Measurements from ENCODE around the gene KLF16.

Gene KLF16

GRCh38 chr19:1808395-1808731, 55.0 kb downstream of the KLF16 start:
- no peak for DNase-seq (ENCODE audit: low read depth in 2 of 2)

- DNase-seq (ENCODE audit: low read depth in 2 of 2) = no peak
These were observed 55.5 kb downstream of the KLF16 start for GRCh38 chr19:1807695-1808394.

- DNase-seq (ENCODE audit: low read depth in 2 of 2) = no peak
These were observed 56.2 kb downstream of the KLF16 start for GRCh38 chr19:1807030-1807694.

GRCh38 chr19:1806184-1807029, 57.0 kb downstream of the KLF16 start:
- DNase-seq (ENCODE audit: low read depth in 2 of 2) = no peak

DNA sequence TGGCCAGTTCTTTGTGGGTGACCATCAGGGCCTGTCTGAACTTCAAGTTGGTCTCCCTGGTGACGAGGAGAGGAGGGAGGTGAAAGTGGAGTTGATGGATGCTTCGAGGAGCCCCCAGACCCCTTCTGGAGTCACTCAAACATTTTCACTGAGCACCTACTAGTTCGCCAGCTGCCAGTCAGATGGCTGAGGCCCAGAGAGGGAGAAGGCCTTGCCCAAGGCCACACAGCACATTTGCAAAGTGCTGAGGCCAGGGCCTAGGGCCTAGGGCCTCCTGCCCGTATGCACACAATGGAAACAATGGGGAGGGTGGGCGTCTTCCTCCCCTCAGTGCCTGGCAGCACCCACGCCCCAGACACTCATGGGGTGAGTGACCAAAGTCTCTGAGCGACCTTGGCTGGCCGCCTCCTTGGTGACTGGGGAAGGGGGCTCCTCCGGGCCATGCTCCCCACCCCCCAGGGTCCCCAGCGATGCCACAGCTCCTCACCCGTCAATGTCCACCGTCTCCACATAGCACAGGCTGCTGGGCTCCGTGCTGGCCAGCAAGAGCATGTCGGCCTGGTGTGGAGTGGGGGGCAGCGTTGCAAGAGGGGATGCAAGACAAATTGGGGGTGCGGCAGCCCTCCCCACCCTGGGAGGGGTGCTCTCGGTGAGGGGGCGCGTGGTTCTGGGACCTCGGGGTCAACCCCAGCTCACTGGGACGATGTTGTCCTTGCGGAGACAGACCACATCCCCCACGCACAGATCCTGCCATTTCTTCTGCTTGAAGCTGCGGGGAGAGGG, 57.8 kb downstream of the KLF16 start:
- no peak for DNase-seq (ENCODE audit: low read depth in 2 of 2)

- DNase-seq (ENCODE audit: low read depth in 2 of 2) = no peak
These were observed 58.5 kb downstream of the KLF16 start for GRCh38 chr19:1804858-1805257.
